T-helper 2 cell treated with Interferon-gamma antibody and Interleukin-4, amounts not matched to agents 100 ng/mL and 5 ng/mL, for 36 hours (primary cell): ENCODE data around the gene ETNK2. TPM values are rescaled to one million over a fixed set of nuclear protein-coding genes. Genes with fewer than 3 reads are reported as not detected.

Experiments
- intact Hi-C: fragments of 100-400 bp; cut with micrococcal nuclease; formaldehyde crosslinking; loops from one replicate; pipeline ENCODE4 v1.15.1; 2023
- total RNA-seq: library from RNA; stranded (reverse); gene quantifications from 2 replicates; pipeline ENCODE4 v1.2.3, GENCODE V29; 2022

ETNK2 gene
- total RNA-seq, 1 donor from 2014 or later: 0.16 TPM

- intact Hi-C loops: no loop called here
Observed at GRCh38 chr1:204177133-204177532, 25.3 kb upstream of the ETNK2 start.

GRCh38 chr1:204176049-204176448 lies 24.2 kb upstream of the ETNK2 start:
- intact Hi-C loops: no loop called here

GRCh38 chr1:204174958-204175357 lies 23.1 kb upstream of the ETNK2 start:
- intact Hi-C loops: no loop called here

GRCh38 chr1:204172404-204173029 lies 20.7 kb upstream of the ETNK2 start:
- intact Hi-C loops: no loop called here

GRCh38 chr1:204171751-204172178 lies 19.9 kb upstream of the ETNK2 start:
- intact Hi-C loops: no loop called here

- intact Hi-C loops: no loop called here
Observed at GRCh38 chr1:204170494-204171155, 18.8 kb upstream of the ETNK2 start.

GRCh38 chr1:204169858-204170257 lies 18.0 kb upstream of the ETNK2 start:
- intact Hi-C loops: no loop called here

GRCh38 chr1:204167730-204168129 lies 15.9 kb upstream of the ETNK2 start:
- intact Hi-C loops: no loop called here

- intact Hi-C loops: no loop called here
Observed at GRCh38 chr1:204166219-204166618, 14.4 kb upstream of the ETNK2 start, which contains the start of gene REN. Gene REN (minus strand): TSS chr1:204166337. CDS start chr1:204166293, 44 bp downstream.

GRCh38 chr1:204162494-204163074 lies 10.7 kb upstream of the ETNK2 start:
- intact Hi-C loops: loop anchor here (1.0 to 2.0 kb wide), 4 partner anchors 45 to 341 kb away; no protein-coding TSS in a partner anchor

- intact Hi-C loops: loop anchor here (1.0 to 2.0 kb wide), 4 partner anchors 45 to 341 kb away; no protein-coding TSS in a partner anchor
Observed at GRCh38 chr1:204161609-204162493, 10.0 kb upstream of the ETNK2 start.

- intact Hi-C loops: no loop called here
Observed at GRCh38 chr1:204157962-204158361, 6.1 kb upstream of the ETNK2 start.

GRCh38 chr1:204155881-204156280 lies 4.0 kb upstream of the ETNK2 start:
- intact Hi-C loops: no loop called here

GRCh38 chr1:204154568-204155255 lies 2.9 kb upstream of the ETNK2 start:
- intact Hi-C loops: no loop called here

GRCh38 chr1:204153667-204154066 lies 1.8 kb upstream of the ETNK2 start:
- intact Hi-C loops: no loop called here

- intact Hi-C loops: no loop called here
Observed at GRCh38 chr1:204152310-204153044, 633 bp upstream of the ETNK2 start.

GRCh38 chr1:204150702-204151551 lies 917 bp downstream of the ETNK2 start:
- intact Hi-C loops: no loop called here

GRCh38 chr1:204149635-204150565 lies 1.9 kb downstream of the ETNK2 start:
- intact Hi-C loops: no loop called here
